CD4-positive, alpha-beta T cell treated with Interleukin-17A for 1 hour (primary cell): ENCODE measurements around the gene PAGE5.

Experiments
- DNase-seq: peaks from one replicate; pipeline ENCODE4 v3.0.0-alpha.2; 2020

The PAGE5 gene, protein sequence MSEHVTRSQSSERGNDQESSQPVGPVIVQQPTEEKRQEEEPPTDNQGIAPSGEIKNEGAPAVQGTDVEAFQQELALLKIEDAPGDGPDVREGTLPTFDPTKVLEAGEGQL

DNA sequence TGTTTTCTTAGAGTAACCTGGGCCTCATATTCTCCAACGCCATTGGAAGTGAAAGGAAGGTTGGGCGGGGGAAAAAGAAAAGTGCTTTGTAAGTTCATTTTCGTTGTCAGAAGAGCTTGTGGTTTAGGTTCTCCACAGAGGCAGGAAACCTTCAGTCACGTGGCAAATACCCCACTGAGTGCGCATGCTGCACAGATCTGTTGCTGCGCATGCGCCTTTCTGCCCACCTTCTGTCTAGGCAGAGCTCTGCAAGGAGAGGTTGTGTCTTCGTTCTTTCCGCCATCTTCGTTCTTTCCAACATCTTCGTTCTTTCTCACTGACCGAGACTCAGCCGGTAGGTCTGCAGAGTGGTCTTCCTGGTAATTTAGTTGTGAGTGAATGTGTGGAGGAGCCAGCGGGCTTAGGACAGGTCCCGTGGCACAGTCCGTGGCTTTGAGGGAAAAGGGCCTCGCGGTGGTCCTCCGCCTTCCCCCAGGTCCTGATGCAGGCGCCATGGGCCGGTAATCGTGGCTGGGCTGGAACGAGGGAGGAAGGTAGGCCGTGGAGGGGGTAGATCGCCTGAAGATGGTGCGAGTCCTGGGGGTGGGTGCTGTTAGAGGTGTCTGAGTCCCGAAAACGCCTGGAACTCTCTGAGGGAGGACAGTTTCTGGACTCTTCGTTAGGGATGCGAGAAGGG, at the start of gene PAGE5:
PAGE5 (plus strand) TSS at position 228 of the 676 bp plus-strand sequence. CDS start 1,037 bp downstream, outside the sequence.
- no peak for DNase-seq

DNA sequence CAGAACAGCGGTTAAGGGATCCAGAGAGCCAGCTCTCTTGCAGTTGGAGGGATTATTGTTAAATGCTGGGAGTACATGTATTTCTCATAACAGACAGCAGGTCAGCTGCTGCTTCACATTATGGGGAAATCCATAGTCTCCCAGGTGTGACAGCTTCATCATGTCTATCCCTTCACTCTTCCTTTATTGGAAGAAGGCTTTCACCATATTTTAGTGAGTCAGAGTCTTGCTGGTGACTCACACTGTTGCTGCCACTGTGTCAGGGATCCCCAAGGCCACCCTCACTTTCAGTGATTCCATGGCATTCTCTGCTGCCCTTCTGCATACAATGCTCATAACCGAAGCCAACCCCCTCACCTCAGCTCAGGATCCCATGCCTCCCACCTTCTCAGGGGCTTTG, 32.9 kb upstream of the PAGE5 start:
- no peak for DNase-seq

DNA sequence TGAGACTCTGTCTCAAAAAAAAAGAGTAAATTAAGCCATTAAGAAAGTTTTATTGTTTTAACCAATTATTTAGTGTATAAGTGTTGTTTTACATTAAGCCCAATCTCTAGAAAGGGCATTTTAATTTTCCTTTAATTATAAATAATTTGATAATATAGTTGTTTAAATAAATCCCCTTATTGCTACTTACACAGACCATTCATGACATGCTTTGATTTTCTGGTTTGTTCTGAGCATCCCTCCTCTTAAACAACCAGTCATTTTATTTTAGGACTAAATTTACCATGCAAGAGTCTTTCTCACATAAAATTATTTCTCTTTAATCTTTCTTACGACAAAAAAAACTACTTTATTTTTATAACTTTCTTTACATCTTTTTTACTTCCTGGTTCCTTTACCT, 23.5 kb upstream of the PAGE5 start:
- no peak for DNase-seq

DNA sequence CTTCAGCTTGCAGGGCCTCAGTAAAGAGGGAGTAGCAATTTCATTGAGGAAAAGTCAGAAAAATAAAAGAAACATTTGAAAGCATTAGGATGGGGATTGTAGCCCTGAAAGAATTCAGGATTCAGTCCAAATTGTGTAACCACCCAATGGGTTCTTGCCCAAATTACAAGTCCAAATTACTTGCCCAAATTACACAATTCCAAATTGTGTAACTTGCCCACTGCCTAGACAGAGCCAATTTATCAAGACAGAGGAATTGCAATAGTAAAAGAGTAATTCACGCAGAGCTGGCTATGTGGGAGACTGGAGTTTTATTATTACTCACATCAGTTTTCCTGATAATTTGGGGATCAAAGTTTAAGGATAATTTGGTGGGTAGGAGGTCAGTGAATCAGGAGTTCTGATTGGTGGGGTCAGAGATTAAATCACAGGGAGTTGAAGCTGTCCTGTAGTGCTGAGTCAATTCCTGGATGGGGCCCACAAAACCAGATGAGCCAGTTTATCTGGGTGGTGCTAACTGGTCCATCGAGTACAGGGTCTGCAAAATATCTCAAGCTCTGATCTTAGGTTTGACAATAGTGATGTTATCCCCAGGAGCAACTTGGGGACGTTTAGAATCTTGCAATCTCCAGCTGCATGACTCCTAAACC, 18.1 kb upstream of the PAGE5 start:
- DNase-seq, result no peak

DNA sequence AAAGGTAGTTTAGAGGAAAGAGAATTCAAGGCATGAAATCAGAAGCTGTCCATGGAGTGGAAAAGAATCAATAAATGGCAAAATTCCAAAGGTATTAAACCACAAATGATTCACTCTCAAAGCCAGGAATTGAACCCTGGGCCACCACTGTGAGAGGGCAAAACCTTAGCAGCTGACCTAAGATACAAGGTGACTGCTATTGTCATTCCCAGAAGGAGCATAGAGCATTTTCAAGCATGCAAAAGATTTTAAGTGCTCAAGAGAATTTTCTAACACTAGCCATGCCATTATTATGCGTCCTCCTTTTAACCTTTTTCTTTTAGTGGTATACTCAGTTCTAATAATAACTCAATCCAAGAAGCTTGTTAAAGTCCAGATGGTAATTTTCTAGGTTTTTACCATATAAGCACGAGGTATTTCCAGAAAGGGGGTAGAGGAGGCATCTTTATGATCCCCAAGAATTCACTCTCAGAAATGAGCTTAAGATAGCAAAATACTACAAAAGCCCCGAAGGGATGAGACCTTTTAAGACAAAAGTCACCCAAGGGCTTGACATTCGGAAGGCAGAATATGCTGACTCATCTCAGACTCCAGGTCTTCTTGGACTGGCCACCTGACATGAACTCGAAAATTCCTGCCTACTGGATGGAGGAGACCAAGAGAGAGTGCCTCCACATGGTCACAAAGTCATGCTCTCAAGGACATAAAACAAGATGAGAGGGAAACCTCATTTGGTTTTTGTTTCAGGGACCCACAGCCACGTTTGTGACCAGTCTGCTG, 13.8 kb upstream of the PAGE5 start:
- no peak for DNase-seq

DNA sequence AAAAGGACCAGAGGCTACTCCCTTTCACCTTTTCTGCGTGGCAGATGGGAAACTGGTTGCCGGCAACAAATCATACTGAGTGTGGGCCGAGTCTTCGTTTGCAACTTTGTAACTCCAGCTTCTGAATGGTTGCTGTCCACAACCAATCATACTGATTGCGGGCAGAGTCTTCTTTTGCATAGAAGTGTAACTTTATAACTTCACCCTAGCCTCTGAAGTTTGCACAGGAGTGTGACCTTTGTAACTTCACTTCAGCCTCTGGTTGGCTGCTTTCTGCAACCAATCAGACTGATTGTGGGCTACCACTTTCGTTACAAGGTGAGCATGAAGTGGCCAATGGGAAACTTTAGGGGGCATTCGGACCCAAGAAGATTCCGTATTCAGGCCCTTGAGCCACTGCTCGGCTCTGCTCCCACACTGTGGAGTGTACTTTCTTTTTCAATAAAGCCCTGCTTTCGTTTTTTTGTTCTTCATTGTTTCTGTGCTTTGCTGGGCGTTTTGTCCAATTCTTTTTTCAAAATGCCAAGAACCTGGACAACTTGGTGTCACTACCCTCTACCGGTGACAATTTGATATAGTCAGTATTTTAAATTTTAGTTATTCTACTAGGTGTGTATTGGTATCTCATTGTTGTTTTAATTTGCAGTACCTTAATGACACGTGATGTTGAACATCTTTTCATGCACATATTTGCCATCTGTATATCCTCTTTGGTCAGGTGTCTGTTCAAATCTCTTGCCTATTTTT, 9.0 kb upstream of the PAGE5 start:
- no peak for DNase-seq

DNA sequence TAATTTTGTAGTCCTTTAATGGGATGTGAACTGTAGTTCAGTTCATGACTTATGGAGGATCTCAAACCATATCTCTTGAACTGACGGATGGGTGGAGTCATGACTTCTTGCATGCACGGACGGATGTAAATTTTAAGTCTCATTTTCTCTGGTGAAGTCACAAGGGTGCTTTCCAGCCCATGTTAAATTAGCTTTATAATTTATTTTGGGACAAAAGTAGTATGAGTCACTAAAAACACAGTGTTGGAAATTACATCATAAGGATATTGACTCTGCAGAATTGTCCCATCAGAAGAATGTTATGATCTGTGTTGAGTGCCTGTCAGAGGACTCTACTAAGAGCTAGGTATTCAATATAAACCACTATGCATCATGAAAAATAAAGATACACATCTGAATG, 6.8 kb upstream of the PAGE5 start:
- no peak for DNase-seq

DNA sequence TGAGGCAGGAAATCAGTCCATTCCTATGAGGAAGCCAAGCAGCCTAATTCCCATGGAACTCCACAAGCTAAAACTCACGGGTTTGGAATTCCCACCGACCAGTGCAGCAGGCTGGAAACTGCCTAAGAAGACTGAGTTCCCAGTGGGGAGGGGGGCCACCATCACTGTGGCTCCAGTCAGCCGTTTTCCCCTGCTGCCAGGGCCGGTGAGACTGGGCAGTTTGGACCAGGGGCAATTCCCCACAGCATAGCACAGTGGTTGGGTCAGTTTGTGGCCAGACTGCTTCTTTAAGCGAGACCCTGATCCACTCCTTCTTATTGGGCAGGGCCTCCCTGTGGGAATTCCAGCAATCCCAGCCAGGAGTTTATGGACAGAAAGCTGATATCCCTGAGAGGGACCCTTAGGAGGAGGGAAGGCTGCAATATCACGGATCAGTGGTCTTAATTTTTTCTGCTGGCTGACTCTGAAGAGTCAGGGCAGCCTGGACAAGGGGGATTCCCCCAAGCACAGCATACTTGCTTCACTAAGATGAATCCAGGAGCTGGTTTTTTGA, 20.7 kb downstream of the PAGE5 start:
- DNase-seq, result no peak

DNA sequence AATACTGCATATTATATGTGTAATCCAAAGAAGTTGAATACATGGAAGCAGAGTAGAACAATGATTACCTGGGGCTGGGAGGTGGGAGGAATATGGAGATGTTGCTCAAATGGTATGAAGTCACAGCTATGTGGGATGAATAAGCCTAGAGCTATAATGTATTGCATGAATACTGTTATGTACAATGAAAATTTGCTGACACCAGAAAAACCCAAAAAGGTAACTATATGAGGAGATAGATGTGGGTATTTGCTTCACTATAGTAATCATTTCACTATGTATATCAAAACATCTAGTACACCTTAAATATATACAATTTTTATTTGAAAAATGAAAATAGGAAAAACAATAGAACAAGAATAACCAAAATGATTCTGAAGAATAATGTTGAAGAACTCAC, 33.4 kb downstream of the PAGE5 start:
- no peak for DNase-seq

DNA sequence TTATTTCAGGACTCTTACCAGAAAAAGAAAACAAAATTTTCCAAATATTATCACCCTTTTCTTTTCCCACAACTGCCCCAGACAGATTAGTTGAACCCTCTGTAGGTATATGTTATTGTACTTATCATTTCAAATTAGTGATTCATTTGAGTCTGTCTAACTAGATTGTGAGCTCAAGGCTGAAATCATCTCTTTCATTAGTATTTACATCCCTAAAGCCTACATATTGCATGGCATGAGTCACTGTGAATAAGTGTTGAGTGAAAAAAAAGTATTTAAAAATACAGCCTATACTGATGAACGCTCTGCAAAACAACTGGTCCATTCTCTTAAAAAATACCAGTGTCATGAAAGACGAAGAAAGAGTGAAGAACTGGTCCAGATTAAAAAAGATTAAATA, 40.7 kb downstream of the PAGE5 start:
- no peak for DNase-seq

DNA sequence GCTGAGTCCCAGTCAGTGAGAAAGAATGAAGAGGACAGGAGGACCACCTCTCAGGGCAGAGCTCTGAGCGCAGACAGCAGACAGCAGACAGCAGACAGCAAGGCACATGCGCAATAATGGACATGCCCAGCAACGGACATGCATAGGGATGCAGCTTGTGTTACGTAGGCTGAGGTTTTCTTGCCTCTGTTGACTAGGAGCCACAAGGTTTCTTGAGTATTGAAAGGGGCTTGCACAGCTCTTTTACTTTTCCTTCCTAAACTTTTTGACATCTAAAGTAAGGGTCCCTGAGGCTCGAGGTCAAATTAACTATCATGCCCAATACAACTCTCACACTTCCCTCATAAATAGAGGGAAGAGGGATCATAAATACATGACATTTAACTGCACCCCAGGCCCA, 44.7 kb downstream of the PAGE5 start, which contains the start of gene PAGE3:
PAGE3 (minus strand) TSS at position 101 of the 400 bp plus-strand sequence. CDS start 1,013 bp downstream, outside the sequence.
- DNase-seq, result no peak
